OCI-LY1 (cell line): ENCODE measurements around the gene CIDEC.

ENCODE experiments used
- CTCF ChIP-seq: fragments of 200-600 bp; sonication (generic), shearing (Covaris generic); IDR thresholded peaks from 2 replicates; pipeline ENCODE4 v1.5.1; 2017; ENCODE audit warnings: mild to moderate bottlenecking, antibody characterized with exemption, low read length, moderate library complexity, mixed read lengths
- EZH2 ChIP-seq: fragments of 200-600 bp; sonication (generic), shearing (Covaris generic); IDR thresholded peaks from 2 replicates; pipeline ENCODE4 v1.8.0; 2017; ENCODE audit warnings: borderline replicate concordance, mixed run types, mild to moderate bottlenecking, antibody characterized with exemption, low read length, moderate library complexity, mixed read lengths

DNA sequence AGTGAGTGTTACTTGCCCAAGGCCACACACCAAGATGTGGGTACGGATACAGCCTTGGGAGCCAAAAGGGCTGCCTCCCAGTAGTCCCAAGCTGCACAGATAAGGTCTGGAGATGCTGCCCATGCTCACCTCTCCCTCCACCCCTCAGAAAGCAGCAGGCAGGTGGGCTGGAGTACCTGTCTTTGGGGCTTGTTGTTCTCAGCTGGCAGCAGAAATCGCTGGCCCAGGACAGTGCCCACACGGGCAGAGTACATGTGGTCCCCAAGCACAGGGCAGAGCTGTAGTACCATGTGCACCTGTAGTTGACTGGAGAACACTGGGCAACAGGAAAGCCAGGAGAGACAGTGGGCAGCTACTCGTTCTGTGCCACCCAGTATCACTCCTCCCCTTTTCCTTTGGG lies 41.2 kb downstream of the CIDEC start:
- TF ChIP-seq CTCF (no peak), EZH2 (no peak)
